ENCODE data around the gene THSD4. TPM values are rescaled to one million over a fixed set of nuclear protein-coding genes. Genes with fewer than 3 reads are reported as not detected.

The THSD4 gene
- total and polyA plus RNA-seq, 9 of the 15 experiments (the other 6 are each of a cell fraction or from before 2014, with no cell fraction given) = 0.04 TPM; not detected in 5

DNA sequence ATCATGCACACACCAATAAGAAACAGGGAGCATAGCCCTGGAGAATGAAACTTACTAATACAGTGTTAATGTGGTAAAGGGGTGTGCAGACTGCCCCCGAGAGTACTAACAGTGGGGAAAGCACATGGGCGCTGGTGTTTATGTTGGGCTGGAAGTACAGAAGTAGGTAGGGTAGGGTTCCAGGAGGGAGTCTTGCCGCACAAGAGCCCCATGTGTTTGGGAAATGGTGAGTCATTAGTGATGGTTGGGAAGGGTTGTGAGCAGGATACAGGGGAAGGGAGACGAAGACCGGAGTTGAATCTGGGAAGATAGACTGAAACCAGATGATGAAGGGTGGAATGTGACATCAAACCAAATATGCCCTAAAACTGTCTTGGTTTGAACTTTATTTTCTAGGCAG, 117.1 kb downstream of the THSD4 start:
- intact Hi-C loops (cut with micrococcal nuclease) (no loop called here), in situ Hi-C loops (cut with MboI) (no loop called here)
- CTCF ChIA-PET (ENCODE audit: low intra/inter-chr PET ratio) = no interaction called here
- H3K4me2 ChIP-seq (ENCODE audit: insufficient read depth, low read length) = no peak overlapping the region
- no peak for FAIRE-seq
- H3K4me3 ChIP-seq = no peak overlapping the region
- no peaks in the 10 kb centered on the region for H3K79me2 ChIP-seq (ENCODE audit: control insufficient read depth, insufficient read depth, low read length)
- H3K27me3 ChIP-seq (ENCODE audit: control insufficient read depth in 2 of 2, insufficient read depth in 2 of 2, low read length in 2 of 2) = peaks cover 0 to 6% of the 10 kb centered on the region in 2 experiments; a peak in 1 of 5 replicates
- H4K20me1 ChIP-seq (replicated peaks; ENCODE audit: control insufficient read depth, insufficient read depth, low read length) = no peaks in the 10 kb centered on the region
- H3K9me1 ChIP-seq (ENCODE audit: control insufficient read depth, insufficient read depth, low read length) = no peaks in the 10 kb centered on the region
- no peak overlapping the region for H3K9ac ChIP-seq (ENCODE audit: insufficient read depth in 1 of 2, low read depth in 2 of 2, low read length in 2 of 2)
- no peak for TF ChIP-seq ZNF121 (CRISPR knock-in tag; conservative IDR thresholded peaks at IDR 0.05)
- TF ChIP-seq RBM15 (IDR thresholded peaks at IDR 0.05; ENCODE audit: insufficient read depth, low read length) = no peak
- TF ChIP-seq ZBTB49 (CRISPR knock-in tag; IDR thresholded peaks at IDR 0.05; ENCODE audit: borderline replicate concordance) = no peak
- TF ChIP-seq ZBTB34 (CRISPR knock-in tag; IDR thresholded peaks at IDR 0.05) = no peak
- no peak for TF ChIP-seq PPARD (CRISPR knock-in tag; IDR thresholded peaks at IDR 0.05)
- TF ChIP-seq RFX1 (IDR thresholded peaks at IDR 0.05) = no peak
- no peak for TF ChIP-seq NONO (IDR thresholded peaks at IDR 0.05; ENCODE audit: low read depth in 2 of 2, low read length in 1 of 2)
- no peak for TF ChIP-seq SMAD1 (IDR thresholded peaks at IDR 0.05; ENCODE audit: low read depth, low read length, partially characterized antibody)
- TF ChIP-seq HNRNPH1 (optimal IDR thresholded peaks at IDR 0.05; ENCODE audit: low read depth, low read length) = no peak
- TF ChIP-seq ATF7 (IDR thresholded peaks at IDR 0.05) = no peak
- no peak for TF ChIP-seq FOXP1 (CRISPR knock-in tag; IDR thresholded peaks at IDR 0.05)
- no peak for TF ChIP-seq PTRF (tag; IDR thresholded peaks at IDR 0.05)
- TF ChIP-seq RNF2 (IDR thresholded peaks at IDR 0.05) = no peak
- TF ChIP-seq CHCHD3 (CRISPR knock-in tag; IDR thresholded peaks at IDR 0.05) = no peak
- no peak for TF ChIP-seq FOXA3 (CRISPR knock-in tag; conservative IDR thresholded peaks at IDR 0.05 in 1 of 2, IDR thresholded peaks at IDR 0.05 in 1 of 2)
- no peak for TF ChIP-seq HNRNPK (IDR thresholded peaks at IDR 0.05; ENCODE audit: low read depth, low read length, poor library complexity, severe bottlenecking)
- no peak for ATAC-seq
- no peaks in the 10 kb centered on the region; a peak in 1 of 5 replicates for H3K4me1 ChIP-seq (replicated peaks in 1 of 2; ENCODE audit: control insufficient read depth in 2 of 2, insufficient read depth in 2 of 2, low read length in 2 of 2)
- BruUV-seq (replicated peaks) = no TSS peak
- WGBS (ENCODE audit: insufficient coverage, low coverage, missing lambda C conversion rate) = 0% methylated on average over 4 of the region's 5 CpGs
- no peak overlapping the region for H2AFZ ChIP-seq (ENCODE audit: low read depth, low read length)
- POLR2A ChIA-PET = no interaction called here
- no peaks in the 10 kb centered on the region for H3K36me3 ChIP-seq (ENCODE audit: control insufficient read depth, insufficient read depth, low read length)
- DNase-seq (ENCODE audit: extremely low read depth in 1 of 4, low spot score in 3 of 4) = no peak
- no peak overlapping the region for H3K27ac ChIP-seq (ENCODE audit: extremely low read depth, low read depth, low read length)
- H3K9me3 ChIP-seq (replicated peaks; ENCODE audit: control insufficient read depth, insufficient read depth, low read depth, low read length) = no peaks in the 10 kb centered on the region
